Adrenal gland (tissue), 5 donors: Measurements from ENCODE around the gene RASL10B.

ENCODE experiments used
- CTCF ChIP-seq, 6 experiments: fragments of 450-650 bp in 4 of 6; fragments of 200-600 bp in 2 of 6; sonication (generic) in 1 of 6; IDR thresholded peaks; 1 replicate in 5 of 6; 2 replicates in 1 of 6; pipeline versions ENCODE4 v1.5.1 to v1.8.0; 2016 to 2021; ENCODE audit warnings: antibody characterized with exemption in 6 of 6, mild to moderate bottlenecking in 2 of 6, moderate library complexity in 1 of 6
- POLR2A ChIP-seq, 2 donors: fragments of 450-650 bp; IDR thresholded peaks; one replicate each; pipeline ENCODE4 v1.6.1; 2017; ENCODE audit warnings: antibody characterized with exemption in 2 of 2, mild to moderate bottlenecking in 2 of 2, moderate library complexity in 1 of 2
- donor health status: DM: no; HTN: no; CAD: no.

GRCh38 chr17:35752945-35753764 lies 21.7 kb downstream of the RASL10B start, which contains the start of gene GAS2L2:
- no peak for TF ChIP-seq CTCF (IDR thresholded peaks at IDR 0.05)
- TF ChIP-seq POLR2A (IDR thresholded peaks at IDR 0.05): no peak
